PC-9 (cell line): ENCODE data around the gene PHACTR3. TPM values are rescaled to one million over a fixed set of nuclear protein-coding genes. Genes with fewer than 3 reads are reported as not detected.

ENCODE experiments used
- BruUV-seq: library from RNA; stranded (reverse); fragments of 400-500 nt; replicated peaks from 2 replicates; lab custom pipeline; 2021; lab: Mats Ljungman, UMichigan
- CTCF ChIA-PET: fragments of 300-600 bp; sonication (Branson Sonifier 250); formaldehyde crosslinking; loops from one replicate; lab custom pipeline; 2022; ENCODE audit warnings: antibody characterized with exemption; lab: Charles Lee
- POLR2A ChIA-PET: fragments of 300-600 bp; sonication (Branson Sonifier 250); formaldehyde crosslinking; loops from one replicate; lab custom pipeline; 2022; ENCODE audit warnings: antibody characterized with exemption; ENCODE audit not compliant: unreplicated experiment; lab: Charles Lee
- DNase-seq, 2 experiments: peaks; one replicate each; pipeline versions ENCODE4 v3.0.0 to v3.0.0-alpha.2; 2015 to 2022; ENCODE audit warnings: mixed read lengths in 1 of 2
- H2AFZ ChIP-seq: fragments of 200-600 bp; sonication (generic); 2 replicates; pipeline ENCODE4 v1.8.1; 2017; ENCODE audit warnings: antibody characterized with exemption
- H3F3A ChIP-seq: fragments of 200-600 bp; sonication (generic); 2 replicates; pipeline ENCODE4 v1.8.1; 2017; ENCODE audit warnings: antibody characterized with exemption, mild to moderate bottlenecking, low read depth; ENCODE audit not compliant: insufficient read depth
- H3K27ac ChIP-seq: fragments of 200-600 bp; sonication (generic); 2 replicates; pipeline ENCODE4 v1.6.1; 2016; ENCODE audit warnings: mixed run types
- H3K27me3 ChIP-seq: fragments of 200-600 bp; sonication (generic); 2 replicates; pipeline ENCODE4 v1.6.1; 2016; ENCODE audit warnings: low read depth, mixed run types; ENCODE audit not compliant: insufficient read depth
- H3K36me3 ChIP-seq: fragments of 200-600 bp; sonication (generic); 2 replicates; pipeline ENCODE4 v1.6.1; 2016; ENCODE audit warnings: low read depth, mixed run types
- H3K4me1 ChIP-seq: fragments of 200-600 bp; sonication (generic); replicated peaks from 2 replicates; pipeline ENCODE4 v1.6.1; 2016; ENCODE audit warnings: mixed run types; ENCODE audit not compliant: insufficient read depth
- H3K4me2 ChIP-seq: fragments of 200-600 bp; sonication (generic); 2 replicates; pipeline ENCODE4 v1.6.1; 2017; ENCODE audit warnings: mixed run types
- H3K4me3 ChIP-seq: fragments of 200-600 bp; sonication (generic); 2 replicates; pipeline ENCODE4 v1.6.1; 2016; ENCODE audit warnings: mixed run types
- H3K79me2 ChIP-seq: fragments of 200-600 bp; sonication (generic); 2 replicates; pipeline ENCODE4 v1.6.1; 2017; ENCODE audit warnings: low read depth, mixed run types
- H3K9me2 ChIP-seq: fragments of 200-600 bp; sonication (generic); 2 replicates; pipeline ENCODE4 v1.8.1; 2017; ENCODE audit warnings: mild to moderate bottlenecking; ENCODE audit not compliant: insufficient read depth
- H3K9me3 ChIP-seq: fragments of 200-600 bp; sonication (generic); 2 replicates; pipeline ENCODE4 v1.8.1; 2016; ENCODE audit warnings: low read depth; ENCODE audit not compliant: insufficient read depth
- H4K20me1 ChIP-seq: fragments of 200-600 bp; sonication (generic); 2 replicates; pipeline ENCODE4 v1.8.1; 2017; ENCODE audit not compliant: insufficient read depth
- EZH2 ChIP-seq: fragments of 200-600 bp; sonication (generic); IDR thresholded peaks from 2 replicates; pipeline ENCODE4 v1.8.0; 2017; ENCODE audit warnings: antibody characterized with exemption, low read depth
- intact Hi-C: fragments of 100-400 bp; cut with micrococcal nuclease; formaldehyde crosslinking; loops from one replicate; pipeline ENCODE4 v1.10.0; 2022; ENCODE audit not compliant: unreplicated experiment
- total RNA-seq: library from RNA; stranded (reverse); gene quantifications from 2 replicates; pipeline ENCODE4 v1.2.3, GENCODE V29; 2021
- TF ChIP-seq, protein P1 (sequence below): fragments of 200-600 bp; sonication (generic); conservative IDR thresholded peaks from 2 replicates; pipeline ENCODE4 v1.6.1; 2017; ENCODE audit warnings: mixed run types, antibody characterized with exemption, mild to moderate bottlenecking, moderate library complexity

The PHACTR3 gene
- total RNA-seq, 1 experiment from 2014 or later: 0.41 TPM

DNA sequence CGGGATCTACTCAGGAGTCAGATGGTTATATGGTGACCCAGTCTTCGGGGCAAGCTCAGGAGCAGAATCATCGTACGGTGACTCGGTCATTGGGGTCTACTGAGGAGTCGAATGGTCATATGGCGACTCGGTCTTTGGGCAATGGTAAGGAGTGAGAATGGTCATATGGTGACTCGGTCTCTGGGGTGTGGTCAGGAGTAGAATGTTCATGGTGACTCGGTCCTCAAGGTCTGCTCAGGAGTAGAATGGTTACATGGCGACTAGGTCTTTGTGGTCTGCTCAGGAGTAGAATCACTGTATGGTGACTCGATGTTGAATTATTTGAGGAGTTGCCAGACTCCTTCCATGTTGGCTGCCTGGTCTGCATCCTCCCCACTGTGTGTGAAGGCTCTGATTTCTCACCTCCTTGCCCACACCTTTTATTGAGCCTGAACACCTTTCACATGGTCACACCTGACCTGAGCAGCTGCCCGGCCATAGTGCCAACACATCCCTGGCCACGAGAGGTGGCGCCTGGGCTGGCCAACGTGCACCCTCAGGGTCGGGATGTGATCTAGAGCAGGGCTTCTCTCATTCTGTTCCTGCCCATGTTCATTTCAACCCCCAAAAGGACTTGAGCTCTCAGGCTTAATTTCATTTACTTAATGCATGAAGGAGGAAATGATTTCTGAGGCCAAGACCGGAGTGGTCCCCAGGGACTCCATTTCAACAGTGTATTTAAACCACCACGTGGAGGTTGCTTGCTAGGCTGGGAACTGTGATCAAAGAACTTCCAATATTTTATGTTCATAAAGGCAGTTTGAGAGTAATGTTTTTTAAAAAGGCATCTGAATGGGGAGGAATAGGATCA, 119.5 kb downstream of the PHACTR3 start:
- TF ChIP-seq, protein P1, sequence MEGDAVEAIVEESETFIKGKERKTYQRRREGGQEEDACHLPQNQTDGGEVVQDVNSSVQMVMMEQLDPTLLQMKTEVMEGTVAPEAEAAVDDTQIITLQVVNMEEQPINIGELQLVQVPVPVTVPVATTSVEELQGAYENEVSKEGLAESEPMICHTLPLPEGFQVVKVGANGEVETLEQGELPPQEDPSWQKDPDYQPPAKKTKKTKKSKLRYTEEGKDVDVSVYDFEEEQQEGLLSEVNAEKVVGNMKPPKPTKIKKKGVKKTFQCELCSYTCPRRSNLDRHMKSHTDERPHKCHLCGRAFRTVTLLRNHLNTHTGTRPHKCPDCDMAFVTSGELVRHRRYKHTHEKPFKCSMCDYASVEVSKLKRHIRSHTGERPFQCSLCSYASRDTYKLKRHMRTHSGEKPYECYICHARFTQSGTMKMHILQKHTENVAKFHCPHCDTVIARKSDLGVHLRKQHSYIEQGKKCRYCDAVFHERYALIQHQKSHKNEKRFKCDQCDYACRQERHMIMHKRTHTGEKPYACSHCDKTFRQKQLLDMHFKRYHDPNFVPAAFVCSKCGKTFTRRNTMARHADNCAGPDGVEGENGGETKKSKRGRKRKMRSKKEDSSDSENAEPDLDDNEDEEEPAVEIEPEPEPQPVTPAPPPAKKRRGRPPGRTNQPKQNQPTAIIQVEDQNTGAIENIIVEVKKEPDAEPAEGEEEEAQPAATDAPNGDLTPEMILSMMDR: no peak
- TF ChIP-seq EZH2: no peak
- H3K79me2 ChIP-seq: no peaks in the 10 kb centered on the region
- H3K4me2 ChIP-seq: no peak overlapping the region
- H3K9me3 ChIP-seq: no peaks in the 10 kb centered on the region
- POLR2A ChIA-PET: no interaction called here
- peaks cover 99% of the 10 kb centered on the region for H3K27me3 ChIP-seq
- CTCF ChIA-PET: interaction anchor here (0.9 kb wide), 1 partner anchor 153 kb away, joined by 3 read pairs; no protein-coding TSS in a partner anchor
- H3F3A ChIP-seq: no peaks in the 10 kb centered on the region
- DNase-seq: no peak
- H4K20me1 ChIP-seq: no peaks in the 10 kb centered on the region
- no peaks in the 10 kb centered on the region for H3K4me1 ChIP-seq
- no peaks in the 10 kb centered on the region for H3K36me3 ChIP-seq
- intact Hi-C loops: no loop called here
- no peak overlapping the region for H3K27ac ChIP-seq
- H3K9me2 ChIP-seq: no peaks in the 10 kb centered on the region
- no TSS peak for BruUV-seq
- H2AFZ ChIP-seq: no peak overlapping the region
- H3K4me3 ChIP-seq: no peak overlapping the region

DNA sequence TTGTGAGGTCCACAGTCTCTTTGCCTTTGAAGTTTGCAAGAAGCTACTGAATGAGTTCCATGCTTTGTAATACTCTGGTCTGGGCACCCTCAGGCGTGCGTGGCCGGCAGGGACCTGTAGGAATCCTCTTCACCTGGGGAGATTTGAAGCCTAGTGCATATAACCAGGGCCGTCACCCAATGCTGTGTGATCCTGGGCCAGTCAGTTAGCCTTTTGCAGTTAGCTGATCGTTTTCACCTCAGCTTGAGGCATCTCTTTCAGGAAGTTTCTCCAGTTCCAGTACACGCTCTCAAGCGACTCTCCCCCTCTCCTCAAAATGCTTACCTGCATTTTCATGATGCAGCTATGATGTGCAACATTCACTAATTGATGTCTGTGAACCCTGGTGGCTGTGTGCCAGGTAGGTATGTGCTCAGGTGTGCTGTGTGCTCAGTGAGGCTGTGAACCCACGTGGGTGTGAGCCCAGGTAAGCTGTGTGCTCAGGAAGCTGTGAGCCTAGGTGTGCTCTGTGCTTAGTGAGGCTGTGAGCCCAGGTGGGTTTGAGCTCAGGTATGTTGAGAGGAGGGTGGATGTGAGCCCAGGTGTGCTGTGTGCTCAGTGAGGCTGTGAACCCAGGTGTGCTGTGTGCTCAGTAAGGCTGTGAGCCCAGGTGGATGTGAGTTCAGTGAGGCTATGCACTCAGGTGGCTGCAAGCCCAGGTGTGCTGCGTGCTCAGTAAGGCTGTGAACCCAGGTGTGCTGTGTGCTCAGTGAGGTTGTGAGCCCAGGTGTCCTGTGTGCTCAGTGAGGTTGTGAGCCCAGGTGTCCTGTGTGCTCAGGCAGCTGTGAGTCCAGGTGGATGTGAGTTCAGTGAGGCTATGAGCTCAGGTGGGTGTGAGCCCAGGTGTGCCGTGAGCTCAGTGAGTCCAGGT, 120.4 kb downstream of the PHACTR3 start:
- H2AFZ ChIP-seq: no peak overlapping the region
- CTCF ChIA-PET: interaction anchor here (0.9 kb wide), 1 partner anchor 154 kb away, joined by 3 read pairs; no protein-coding TSS in a partner anchor
- no peaks in the 10 kb centered on the region for H3F3A ChIP-seq
- H3K79me2 ChIP-seq: no peaks in the 10 kb centered on the region
- intact Hi-C loops: no loop called here
- no peak overlapping the region for H3K4me2 ChIP-seq
- POLR2A ChIA-PET: no interaction called here
- H3K36me3 ChIP-seq: no peaks in the 10 kb centered on the region
- no TSS peak for BruUV-seq
- no peaks in the 10 kb centered on the region for H3K9me3 ChIP-seq
- H3K27ac ChIP-seq: no peak overlapping the region
- DNase-seq: no peak
- H3K27me3 ChIP-seq: peaks cover 99% of the 10 kb centered on the region
- H3K4me3 ChIP-seq: no peak overlapping the region
- no peaks in the 10 kb centered on the region for H4K20me1 ChIP-seq
- TF ChIP-seq, protein P1: no peak
- no peak for TF ChIP-seq EZH2
- H3K4me1 ChIP-seq: no peaks in the 10 kb centered on the region
- H3K9me2 ChIP-seq: no peaks in the 10 kb centered on the region

DNA sequence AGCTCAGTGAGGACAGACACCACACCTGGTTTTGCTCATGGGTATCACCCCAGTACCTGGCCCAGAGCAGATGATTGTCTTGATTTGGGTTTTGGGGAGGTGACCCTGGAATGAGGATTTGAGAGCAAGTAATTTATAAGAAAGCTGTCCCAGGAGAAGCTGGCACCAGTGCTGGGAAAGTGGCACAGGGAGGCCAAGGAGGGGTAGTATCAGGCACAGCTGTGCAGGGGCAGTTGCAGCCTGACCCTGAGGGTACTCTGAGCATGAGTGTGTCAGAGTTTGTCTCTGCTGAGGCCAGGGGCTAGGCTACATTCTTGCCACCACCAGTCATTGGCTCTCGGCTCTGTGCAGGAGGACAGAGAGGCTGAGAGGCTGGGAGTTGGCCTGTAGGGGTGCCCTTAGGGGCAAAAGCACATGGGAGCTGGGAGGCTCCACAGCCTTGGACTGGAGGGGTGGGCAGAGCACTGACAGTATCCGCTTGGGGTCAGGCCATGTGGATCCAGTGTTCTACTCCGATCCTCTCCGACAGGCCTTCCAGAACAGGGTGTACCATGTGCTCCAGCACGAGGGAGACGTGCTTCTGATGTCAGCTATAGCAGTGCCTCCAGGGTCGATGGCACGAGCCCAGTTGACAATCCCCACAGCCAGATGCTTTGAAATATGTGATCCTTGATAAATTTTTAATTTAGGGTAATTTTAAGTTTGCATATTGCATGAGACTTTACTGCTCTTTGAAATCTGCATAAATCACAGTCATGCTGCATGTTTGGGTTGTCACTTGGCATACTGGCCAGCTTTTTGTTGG, 121.3 kb downstream of the PHACTR3 start:
- Histone ChIP-seq H3K27me3 (peaks cover 99% of the 10 kb centered on the region), H4K20me1 (no peaks in the 10 kb centered on the region)

More for the DNA sequence above, 121.3 kb downstream of the PHACTR3 start:
- ChIA-PET POLR2A (no interaction called here), CTCF (no interaction called here)
- no TSS peak for BruUV-seq
- no peak overlapping the region for H3K4me3 ChIP-seq
- intact Hi-C loops: no loop called here
- H3K9me2 ChIP-seq: no peaks in the 10 kb centered on the region
- no peak overlapping the region for H3K4me2 ChIP-seq
- no peak overlapping the region for H2AFZ ChIP-seq
- TF ChIP-seq, protein P1: no peak
- TF ChIP-seq EZH2: no peak
- no peaks in the 10 kb centered on the region for H3K9me3 ChIP-seq
- H3K79me2 ChIP-seq: no peaks in the 10 kb centered on the region
- H3K4me1 ChIP-seq: no peaks in the 10 kb centered on the region
- H3K27ac ChIP-seq: no peak overlapping the region
- no peaks in the 10 kb centered on the region for H3F3A ChIP-seq
- H3K36me3 ChIP-seq: no peaks in the 10 kb centered on the region
- no peak for DNase-seq
